HepG2 (cell line): ENCODE results near the gene GADD45B. TPM values are rescaled to one million over a fixed set of nuclear protein-coding genes. Genes with fewer than 3 reads are reported as not detected.

ENCODE experiments used
- ASH2L ChIP-seq: fragments of 300-600, 200-600 bp; sonication (generic); IDR thresholded peaks from 2 replicates; pipeline ENCODE4 v1.7.0; 2017; ENCODE audit warnings: low read depth, mild to moderate bottlenecking, moderate library complexity, mixed read lengths, low read length; ENCODE audit not compliant: insufficient read length
- CENPX ChIP-seq: sonication (generic); formaldehyde crosslinking; IDR thresholded peaks from 2 replicates; pipeline ENCODE4 v1.9.0; 2021; ENCODE audit warnings: mild to moderate bottlenecking, missing genetic modification reagents, moderate library complexity
- CSRNP1 ChIP-seq: sonication (generic); formaldehyde crosslinking; IDR thresholded peaks from 2 replicates; pipeline ENCODE4 v1.8.1; 2023; ENCODE audit warnings: mild to moderate bottlenecking, missing genetic modification reagents
- GABPB1 ChIP-seq: IDR thresholded peaks from 2 replicates; pipeline ENCODE4 v1.6.1; 2016; ENCODE audit warnings: mild to moderate bottlenecking, missing genetic modification reagents, moderate library complexity, missing compliant biosample characterization
- GMEB1 ChIP-seq: sonication (generic); formaldehyde crosslinking; IDR thresholded peaks from 2 replicates; pipeline ENCODE4 v1.5.1; 2020; ENCODE audit warnings: missing genetic modification reagents, mild to moderate bottlenecking, borderline replicate concordance
- KDM4B ChIP-seq: sonication (generic); formaldehyde crosslinking; IDR thresholded peaks from 2 replicates; pipeline ENCODE4 v1.4.0; 2020; ENCODE audit warnings: missing genetic modification reagents
- MAX ChIP-seq: IDR thresholded peaks from 2 replicates; pipeline ENCODE4 v1.6.1; 2012; ENCODE audit warnings: inconsistent platforms
- MYNN ChIP-seq: sonication (generic); formaldehyde crosslinking; IDR thresholded peaks from 2 replicates; pipeline ENCODE4 v1.4.0; 2020; ENCODE audit warnings: mild to moderate bottlenecking, low read depth, missing genetic modification reagents
- RBM39 ChIP-seq: fragments of 200-400 bp; formaldehyde crosslinking; IDR thresholded peaks from one replicate; pipeline ENCODE4 v1.6.1; 2018; ENCODE audit warnings: antibody characterized with exemption, mild to moderate bottlenecking, low read depth, low read length; ENCODE audit not compliant: poor library complexity, severe bottlenecking
- TBX2 ChIP-seq: sonication (generic); formaldehyde crosslinking; IDR thresholded peaks from 2 replicates; pipeline ENCODE4 v1.5.0; 2020; ENCODE audit warnings: missing genetic modification reagents, mild to moderate bottlenecking, borderline replicate concordance
- ZBTB14 ChIP-seq: sonication (generic); formaldehyde crosslinking; IDR thresholded peaks from 2 replicates; pipeline ENCODE4 v1.4.0; 2020; ENCODE audit warnings: missing genetic modification reagents
- ZFP37 ChIP-seq: sonication (generic); formaldehyde crosslinking; IDR thresholded peaks from 2 replicates; pipeline ENCODE4 v1.4.0; 2020; ENCODE audit warnings: missing genetic modification reagents, borderline replicate concordance
- ZNF468 ChIP-seq: sonication (generic); formaldehyde crosslinking; IDR thresholded peaks from 2 replicates; pipeline ENCODE4 v1.8.0; 2022; ENCODE audit warnings: mild to moderate bottlenecking, moderate library complexity, missing genetic modification reagents
- ZNF547 ChIP-seq: sonication (generic); formaldehyde crosslinking; IDR thresholded peaks from 2 replicates; pipeline ENCODE4 v1.5.1; 2020; ENCODE audit warnings: mild to moderate bottlenecking, missing genetic modification reagents
- ZNF598 ChIP-seq: sonication (generic); formaldehyde crosslinking; IDR thresholded peaks from 2 replicates; pipeline ENCODE4 v1.5.1; 2020; ENCODE audit warnings: mild to moderate bottlenecking, missing genetic modification reagents, borderline replicate concordance
- ZNF713 ChIP-seq: sonication (generic); formaldehyde crosslinking; IDR thresholded peaks from 2 replicates; pipeline ENCODE4 v1.4.0; 2020; ENCODE audit warnings: mild to moderate bottlenecking, missing genetic modification reagents
- polyA plus RNA-seq, 8 experiments: library from polyadenylated mRNA; depleted of rRNA in 3 of 8; stranded (reverse) in 7 of 8; unstranded in 1 of 8; fragments of >200 nt; fragmentation: Illumina TruSeq in 4 of 8; extraction: Trizol in 4 of 8; gene quantifications; 2 replicates each; pipeline versions ENCODE4 v1.2.1 to v1.2.3, GENCODE V29; 2011 to 2016; ENCODE audit warnings: low read depth in 4 of 8, missing spikeins in 1 of 8, mixed read lengths in 1 of 8; ENCODE audit not compliant: insufficient read depth in 1 of 8
- total RNA-seq, 5 experiments: library from RNA; depleted of rRNA; stranded (reverse); fragments of >200 nt; fragmentation: Illumina TruSeq; extraction: Trizol; gene quantifications; 2 replicates each; pipeline ENCODE4 v1.2.3, GENCODE V29; 2016; ENCODE audit warnings: low read depth in 1 of 5
- TF ChIP-seq, protein P1 (sequence below): sonication (generic); formaldehyde crosslinking; IDR thresholded peaks from 2 replicates; pipeline ENCODE4 v1.4.0; 2020; ENCODE audit warnings: mild to moderate bottlenecking, low read depth, missing genetic modification reagents
- TF ChIP-seq, protein P2 (sequence below): sonication (generic); formaldehyde crosslinking; IDR thresholded peaks from 2 replicates; pipeline ENCODE4 v1.4.0; 2020; ENCODE audit warnings: missing genetic modification reagents
- TF ChIP-seq, protein P3 (sequence below): sonication (generic); formaldehyde crosslinking; IDR thresholded peaks from 2 replicates; pipeline ENCODE4 v1.5.0; 2020; ENCODE audit warnings: missing genetic modification reagents

Gene GADD45B
- total and polyA plus RNA-seq, 2 of the 13 experiments (the other 11 are each of a cell fraction or from before 2014, with no cell fraction given), result 4.6 to 34.1 TPM

- 0 out of 2 replicates have a peak, but pooled peaks have one; percentile 8 for TF ChIP-seq TBX2 (CRISPR knock-in tag)
- TF ChIP-seq, protein P1, sequence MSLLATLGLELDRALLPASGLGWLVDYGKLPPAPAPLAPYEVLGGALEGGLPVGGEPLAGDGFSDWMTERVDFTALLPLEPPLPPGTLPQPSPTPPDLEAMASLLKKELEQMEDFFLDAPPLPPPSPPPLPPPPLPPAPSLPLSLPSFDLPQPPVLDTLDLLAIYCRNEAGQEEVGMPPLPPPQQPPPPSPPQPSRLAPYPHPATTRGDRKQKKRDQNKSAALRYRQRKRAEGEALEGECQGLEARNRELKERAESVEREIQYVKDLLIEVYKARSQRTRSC (CRISPR knock-in tag), result no peak
- no peak for TF ChIP-seq KDM4B
- TF ChIP-seq, protein P2, sequence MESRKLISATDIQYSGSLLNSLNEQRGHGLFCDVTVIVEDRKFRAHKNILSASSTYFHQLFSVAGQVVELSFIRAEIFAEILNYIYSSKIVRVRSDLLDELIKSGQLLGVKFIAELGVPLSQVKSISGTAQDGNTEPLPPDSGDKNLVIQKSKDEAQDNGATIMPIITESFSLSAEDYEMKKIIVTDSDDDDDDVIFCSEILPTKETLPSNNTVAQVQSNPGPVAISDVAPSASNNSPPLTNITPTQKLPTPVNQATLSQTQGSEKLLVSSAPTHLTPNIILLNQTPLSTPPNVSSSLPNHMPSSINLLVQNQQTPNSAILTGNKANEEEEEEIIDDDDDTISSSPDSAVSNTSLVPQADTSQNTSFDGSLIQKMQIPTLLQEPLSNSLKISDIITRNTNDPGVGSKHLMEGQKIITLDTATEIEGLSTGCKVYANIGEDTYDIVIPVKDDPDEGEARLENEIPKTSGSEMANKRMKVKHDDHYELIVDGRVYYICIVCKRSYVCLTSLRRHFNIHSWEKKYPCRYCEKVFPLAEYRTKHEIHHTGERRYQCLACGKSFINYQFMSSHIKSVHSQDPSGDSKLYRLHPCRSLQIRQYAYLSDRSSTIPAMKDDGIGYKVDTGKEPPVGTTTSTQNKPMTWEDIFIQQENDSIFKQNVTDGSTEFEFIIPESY, result 0 out of 2 replicates have a peak, but pooled peaks have one; percentile 23
- no peak for TF ChIP-seq CENPX
- no peak for TF ChIP-seq MYNN (CRISPR knock-in tag)
- TF ChIP-seq ZFP37 (CRISPR knock-in tag), result no peak
- TF ChIP-seq ASH2L, result peak; percentile 18
- peak; percentile 32 for TF ChIP-seq MAX
- TF ChIP-seq ZNF713 (CRISPR knock-in tag), result 0 out of 2 replicates have a peak, but pooled peaks have one; percentile 7
- TF ChIP-seq ZNF547 (CRISPR knock-in tag), result peak; percentile 19; the same call in 1 of the 2 replicates
- TF ChIP-seq ZNF598 (CRISPR knock-in tag), result 0 out of 2 replicates have a peak, but pooled peaks have one; percentile 46
- peak; percentile 56; the same call in 1 of the 2 replicates for TF ChIP-seq GABPB1
- TF ChIP-seq, protein P3, sequence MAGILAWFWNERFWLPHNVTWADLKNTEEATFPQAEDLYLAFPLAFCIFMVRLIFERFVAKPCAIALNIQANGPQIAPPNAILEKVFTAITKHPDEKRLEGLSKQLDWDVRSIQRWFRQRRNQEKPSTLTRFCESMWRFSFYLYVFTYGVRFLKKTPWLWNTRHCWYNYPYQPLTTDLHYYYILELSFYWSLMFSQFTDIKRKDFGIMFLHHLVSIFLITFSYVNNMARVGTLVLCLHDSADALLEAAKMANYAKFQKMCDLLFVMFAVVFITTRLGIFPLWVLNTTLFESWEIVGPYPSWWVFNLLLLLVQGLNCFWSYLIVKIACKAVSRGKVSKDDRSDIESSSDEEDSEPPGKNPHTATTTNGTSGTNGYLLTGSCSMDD (CRISPR knock-in tag), result no peak
- no peak for TF ChIP-seq RBM39
- TF ChIP-seq CSRNP1, result no peak
- peak; percentile 61; the same call in 1 of the 2 replicates for TF ChIP-seq GMEB1 (CRISPR knock-in tag)
- 0 out of 2 replicates have a peak, but pooled peaks have one; percentile 16 for TF ChIP-seq ZNF468 (CRISPR knock-in tag)
- peak; percentile 87 for TF ChIP-seq ZBTB14 (CRISPR knock-in tag)
Observed at GRCh38 chr19:2494447-2495129, 18.7 kb downstream of the GADD45B start (continued).
